ENCODE results near the gene SLC13A3. TPM values are rescaled to one million over a fixed set of nuclear protein-coding genes. Genes with fewer than 3 reads are reported as not detected.
A peak's percentile ranks its signal among the peaks of the same experiment; 100 is the strongest.

The SLC13A3 gene
- total RNA-seq, 1 donor from 2014 or later: 0.30 TPM

DNA sequence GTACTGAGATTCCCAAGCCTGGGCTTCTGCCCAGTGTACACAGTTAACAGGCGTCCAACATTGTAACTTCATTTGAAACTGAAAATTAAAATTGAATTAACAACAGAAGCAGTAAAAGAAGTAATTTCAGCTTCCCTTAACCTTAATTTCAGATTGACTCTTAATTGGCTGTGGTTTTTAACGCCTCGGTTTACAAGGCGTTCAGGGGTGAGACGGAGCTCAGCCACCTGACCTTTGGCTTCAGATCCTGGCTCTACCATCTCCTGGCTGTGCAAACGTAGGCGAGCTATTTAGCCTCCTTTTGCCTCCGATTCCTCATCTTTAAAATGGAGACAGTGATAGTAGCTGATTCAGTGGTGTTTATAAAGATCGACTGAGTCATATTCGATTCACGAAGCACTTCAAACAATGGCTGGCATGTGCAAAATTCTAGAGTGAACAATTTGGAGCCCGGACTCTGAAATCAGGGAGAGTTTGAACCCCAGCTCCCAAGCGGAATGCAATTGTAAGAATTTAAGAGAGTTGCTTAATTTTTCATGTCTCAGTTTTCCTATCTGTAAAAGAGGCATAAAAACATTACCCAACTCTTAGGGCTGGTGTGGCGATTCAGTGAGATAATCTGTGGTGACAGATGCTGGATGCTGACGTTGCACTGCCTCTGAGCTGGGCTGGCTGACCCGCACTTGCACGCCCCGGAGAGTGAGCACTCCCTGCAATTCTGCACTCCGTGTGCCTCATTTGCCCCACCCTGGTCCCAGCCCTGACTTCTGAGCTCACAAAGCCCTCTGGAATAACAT is 77.3 kb downstream of the SLC13A3 start:
- TF ChIP-seq, protein P1, sequence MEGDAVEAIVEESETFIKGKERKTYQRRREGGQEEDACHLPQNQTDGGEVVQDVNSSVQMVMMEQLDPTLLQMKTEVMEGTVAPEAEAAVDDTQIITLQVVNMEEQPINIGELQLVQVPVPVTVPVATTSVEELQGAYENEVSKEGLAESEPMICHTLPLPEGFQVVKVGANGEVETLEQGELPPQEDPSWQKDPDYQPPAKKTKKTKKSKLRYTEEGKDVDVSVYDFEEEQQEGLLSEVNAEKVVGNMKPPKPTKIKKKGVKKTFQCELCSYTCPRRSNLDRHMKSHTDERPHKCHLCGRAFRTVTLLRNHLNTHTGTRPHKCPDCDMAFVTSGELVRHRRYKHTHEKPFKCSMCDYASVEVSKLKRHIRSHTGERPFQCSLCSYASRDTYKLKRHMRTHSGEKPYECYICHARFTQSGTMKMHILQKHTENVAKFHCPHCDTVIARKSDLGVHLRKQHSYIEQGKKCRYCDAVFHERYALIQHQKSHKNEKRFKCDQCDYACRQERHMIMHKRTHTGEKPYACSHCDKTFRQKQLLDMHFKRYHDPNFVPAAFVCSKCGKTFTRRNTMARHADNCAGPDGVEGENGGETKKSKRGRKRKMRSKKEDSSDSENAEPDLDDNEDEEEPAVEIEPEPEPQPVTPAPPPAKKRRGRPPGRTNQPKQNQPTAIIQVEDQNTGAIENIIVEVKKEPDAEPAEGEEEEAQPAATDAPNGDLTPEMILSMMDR (IDR thresholded peaks at IDR 0.05; ENCODE audit: borderline replicate concordance): no peak
- Histone ChIP-seq H3K27ac (replicated peaks) (no peak overlapping the region), H3K27me3 (ENCODE audit: low read depth) (no peaks in the 10 kb centered on the region), H3K4me3 (no peak overlapping the region), H3K4me1 (peaks cover 3% of the 10 kb centered on the region), H3K36me3 (no peaks in the 10 kb centered on the region), H3K9me3 (replicated peaks) (no peaks in the 10 kb centered on the region)
- intact Hi-C loops (cut with micrococcal nuclease): no loop called here
- DNase-seq: no peak

DNA sequence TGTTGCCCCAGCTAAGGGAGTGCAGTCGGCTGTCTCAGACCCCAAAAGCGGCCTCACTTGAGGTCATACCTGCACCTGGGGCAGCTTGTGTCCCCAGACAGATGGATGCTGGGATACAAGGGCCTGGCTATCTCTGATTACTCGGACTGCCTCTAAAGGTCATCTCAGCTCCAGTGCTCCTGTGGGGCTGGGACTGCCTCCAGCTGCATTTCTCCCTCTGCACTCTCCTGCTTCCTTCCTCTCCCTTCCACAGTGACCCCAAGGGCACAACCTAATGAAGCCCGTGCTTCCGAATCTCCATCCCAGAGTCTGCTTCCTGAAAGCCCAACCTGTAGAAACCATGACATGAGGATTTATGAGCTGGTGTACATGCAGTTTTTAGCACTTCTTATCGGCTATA is 78.0 kb downstream of the SLC13A3 start:
- peaks cover 9% of the 10 kb centered on the region for H3K4me1 ChIP-seq
- no peaks in the 10 kb centered on the region for H3K36me3 ChIP-seq
- H3K27me3 ChIP-seq (ENCODE audit: low read depth): no peaks in the 10 kb centered on the region
- TF ChIP-seq, protein P1 (IDR thresholded peaks at IDR 0.05; ENCODE audit: borderline replicate concordance): no peak
- no peaks in the 10 kb centered on the region for H3K9me3 ChIP-seq (replicated peaks)
- no peak overlapping the region for H3K27ac ChIP-seq (replicated peaks)
- H3K4me3 ChIP-seq: no peak overlapping the region
- intact Hi-C loops (cut with micrococcal nuclease): no loop called here
- no peak for DNase-seq

DNA sequence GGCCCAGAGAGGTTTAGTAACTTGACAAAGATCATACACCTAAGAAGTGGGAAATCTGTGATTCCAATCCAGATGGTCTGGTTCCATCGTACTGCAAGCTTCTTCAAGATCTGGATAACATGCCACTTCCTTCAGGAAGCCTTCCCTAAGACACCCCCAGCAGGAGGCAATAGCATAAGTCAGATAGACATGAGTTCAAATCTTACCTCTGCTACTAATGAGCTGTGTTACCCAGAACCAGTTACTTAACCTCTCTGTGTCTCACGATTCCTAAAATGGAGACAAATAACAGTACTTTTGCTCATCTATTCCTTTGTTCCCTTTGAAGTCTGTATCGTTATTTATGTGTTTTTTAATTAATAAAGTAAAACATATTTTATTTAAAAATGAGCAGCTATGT is 78.5 kb downstream of the SLC13A3 start:
- no peak for DNase-seq
- no peaks in the 10 kb centered on the region for H3K9me3 ChIP-seq (replicated peaks)
- TF ChIP-seq, protein P1 (IDR thresholded peaks at IDR 0.05; ENCODE audit: borderline replicate concordance): no peak
- no peak overlapping the region for H3K4me3 ChIP-seq
- H3K27ac ChIP-seq (replicated peaks): no peak overlapping the region
- no peaks in the 10 kb centered on the region for H3K27me3 ChIP-seq (ENCODE audit: low read depth)
- H3K4me1 ChIP-seq: peaks cover 9% of the 10 kb centered on the region
- intact Hi-C loops (cut with micrococcal nuclease): no loop called here
- no peaks in the 10 kb centered on the region for H3K36me3 ChIP-seq

DNA sequence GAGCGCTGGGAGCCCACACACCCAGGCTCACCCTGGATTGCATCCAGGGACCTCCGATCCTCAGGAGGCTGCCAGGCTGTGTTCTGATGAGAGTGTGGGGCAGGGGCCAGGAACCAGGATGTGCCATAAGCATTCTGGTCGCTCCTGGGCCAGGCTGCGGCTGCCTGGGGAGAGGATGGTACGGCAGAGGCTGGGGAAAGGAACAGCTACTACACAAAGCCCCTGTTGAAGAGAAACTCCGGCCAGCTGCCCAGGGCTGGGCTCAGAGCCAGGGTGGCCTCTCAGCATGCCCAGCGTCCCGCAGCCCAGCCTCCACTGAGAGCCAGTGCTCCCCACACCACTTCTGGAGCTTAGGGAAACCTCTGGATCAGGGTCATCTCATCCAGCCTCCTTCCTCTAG is 79.1 kb downstream of the SLC13A3 start:
- TF ChIP-seq, protein P1 (IDR thresholded peaks at IDR 0.05; ENCODE audit: borderline replicate concordance): no peak
- Histone ChIP-seq H3K9me3 (replicated peaks) (no peaks in the 10 kb centered on the region), H3K36me3 (no peaks in the 10 kb centered on the region), H3K27ac (replicated peaks) (peak overlapping the region; percentile 32), H3K27me3 (ENCODE audit: low read depth) (no peaks in the 10 kb centered on the region), H3K4me1 (peaks cover 9% of the 10 kb centered on the region), H3K4me3 (no peak overlapping the region)
- DNase-seq: peak; percentile 61
- intact Hi-C loops (cut with micrococcal nuclease): no loop called here

DNA sequence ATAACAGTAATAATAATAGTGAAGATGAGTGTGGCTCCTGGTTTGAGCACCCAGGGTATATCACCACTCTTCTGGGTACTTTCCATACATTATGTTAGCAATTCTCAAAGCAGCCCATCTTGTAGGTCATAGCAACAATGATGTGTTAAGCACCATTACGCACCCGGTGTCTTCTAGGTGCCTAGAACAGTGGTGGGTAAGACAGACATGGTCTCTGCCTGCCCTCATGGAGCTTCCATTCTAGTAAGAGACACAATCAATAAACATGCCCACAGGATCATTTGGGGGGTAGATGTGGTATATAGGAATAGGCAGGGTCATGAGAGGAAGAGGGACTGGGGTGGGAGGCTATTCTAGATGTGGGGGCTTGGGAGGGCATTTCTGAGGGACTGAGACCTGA is 79.8 kb downstream of the SLC13A3 start:
- H3K4me1 ChIP-seq: peaks cover 9% of the 10 kb centered on the region
- intact Hi-C loops (cut with micrococcal nuclease): no loop called here
- H3K27me3 ChIP-seq (ENCODE audit: low read depth): no peaks in the 10 kb centered on the region
- H3K9me3 ChIP-seq (replicated peaks): no peaks in the 10 kb centered on the region
- no peaks in the 10 kb centered on the region for H3K36me3 ChIP-seq
- no peak overlapping the region for H3K27ac ChIP-seq (replicated peaks)
- H3K4me3 ChIP-seq: no peak overlapping the region
- no peak for DNase-seq
- TF ChIP-seq, protein P1 (IDR thresholded peaks at IDR 0.05; ENCODE audit: borderline replicate concordance): no peak

All from left ventricle myocardium inferior (tissue), 1 donor.